ENCODE data around the gene ABLIM2.
A peak's percentile ranks its signal among the peaks of the same experiment; 100 is the strongest.
"Not testable (repeated sequence)": the region's sequence is repeated elsewhere in the genome, so short reads cannot be mapped to it uniquely, and the experiment has no call there.

Gene ABLIM2

GRCh38 chr4:7944599-7945220 lies 213.9 kb downstream of the ABLIM2 start:
- DNase-seq (ENCODE audit: insufficient read length, low spot score) (no peak), FAIRE-seq (no peak)
- no peak for TF ChIP-seq CTCF (IDR thresholded peaks at IDR 0.05; ENCODE audit: insufficient read depth, missing control alignments)

- FAIRE-seq = not testable (repeated sequence)
Observed at GRCh38 chr4:7943688-7944087, 214.9 kb downstream of the ABLIM2 start.

GRCh38 chr4:7943211-7943610 lies 215.4 kb downstream of the ABLIM2 start:
- no peak for DNase-seq (ENCODE audit: insufficient read length, low spot score)
- TF ChIP-seq CTCF (IDR thresholded peaks at IDR 0.05; ENCODE audit: insufficient read depth, missing control alignments) = no peak
- FAIRE-seq = no peak

More at GRCh38 chr4:7943688-7944087, 214.9 kb downstream of the ABLIM2 start:
- not testable (repeated sequence) for DNase-seq (ENCODE audit: insufficient read length, low spot score)

- TF ChIP-seq CTCF (IDR thresholded peaks at IDR 0.05; ENCODE audit: insufficient read depth, missing control alignments) = no peak
- FAIRE-seq (no peak), DNase-seq (ENCODE audit: insufficient read length, low spot score) (no peak)
Observed at GRCh38 chr4:7941965-7942496, 216.6 kb downstream of the ABLIM2 start.

GRCh38 chr4:7941111-7941964 lies 217.3 kb downstream of the ABLIM2 start:
- no peak for FAIRE-seq
- TF ChIP-seq CTCF (IDR thresholded peaks at IDR 0.05; ENCODE audit: insufficient read depth, missing control alignments) = no peak
- no peak for DNase-seq (ENCODE audit: insufficient read length, low spot score)

GRCh38 chr4:7939377-7940108 lies 219.1 kb downstream of the ABLIM2 start, which contains the start of gene AFAP1:
AFAP1 (minus strand) TSS chr4:7939861; CDS start chr4:7872078, 67,783 bp downstream.
- FAIRE-seq (no peak), DNase-seq (ENCODE audit: insufficient read length, low spot score) (peak; percentile 97)
- no peak for TF ChIP-seq CTCF (IDR thresholded peaks at IDR 0.05; ENCODE audit: insufficient read depth, missing control alignments)

All from D721Med (cell line).